Lower leg skin (tissue), 3 donors: ENCODE data around the gene COQ4.

Experiments
- POLR2A ChIP-seq, 2 donors: fragments of 450-650 bp; IDR thresholded peaks; one replicate each; pipeline ENCODE4 v1.6.1; 2016 to 2017; ENCODE audit warnings: antibody characterized with exemption in 2 of 2, mild to moderate bottlenecking in 1 of 2, moderate library complexity in 1 of 2
- TF ChIP-seq, protein P1 (sequence below), 3 donors: fragments of 450-650 bp; IDR thresholded peaks; one replicate each; pipeline ENCODE4 v1.5.1; 2016; ENCODE audit warnings: antibody characterized with exemption in 3 of 3, mild to moderate bottlenecking in 3 of 3, moderate library complexity in 2 of 3

DNA sequence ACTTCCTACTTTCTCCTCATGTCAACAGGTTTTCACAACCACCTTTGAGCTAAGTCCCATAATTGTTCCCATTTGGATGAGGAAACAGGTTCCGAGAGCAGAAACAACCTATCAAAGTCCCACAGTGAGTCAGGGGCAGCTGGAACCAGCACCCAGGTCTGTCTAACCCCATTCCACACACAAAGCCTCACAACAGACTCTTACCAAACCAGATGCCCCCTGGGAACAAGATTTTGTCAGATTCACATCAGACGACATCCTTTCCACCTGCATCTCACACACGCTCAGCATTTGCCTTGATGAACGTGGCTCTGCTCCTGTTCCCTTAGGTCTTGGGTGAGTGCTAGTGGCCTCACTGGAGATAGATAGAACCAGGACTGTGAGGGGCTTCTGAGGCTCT lies 29.5 kb upstream of the COQ4 start:
- TF ChIP-seq, protein P1, sequence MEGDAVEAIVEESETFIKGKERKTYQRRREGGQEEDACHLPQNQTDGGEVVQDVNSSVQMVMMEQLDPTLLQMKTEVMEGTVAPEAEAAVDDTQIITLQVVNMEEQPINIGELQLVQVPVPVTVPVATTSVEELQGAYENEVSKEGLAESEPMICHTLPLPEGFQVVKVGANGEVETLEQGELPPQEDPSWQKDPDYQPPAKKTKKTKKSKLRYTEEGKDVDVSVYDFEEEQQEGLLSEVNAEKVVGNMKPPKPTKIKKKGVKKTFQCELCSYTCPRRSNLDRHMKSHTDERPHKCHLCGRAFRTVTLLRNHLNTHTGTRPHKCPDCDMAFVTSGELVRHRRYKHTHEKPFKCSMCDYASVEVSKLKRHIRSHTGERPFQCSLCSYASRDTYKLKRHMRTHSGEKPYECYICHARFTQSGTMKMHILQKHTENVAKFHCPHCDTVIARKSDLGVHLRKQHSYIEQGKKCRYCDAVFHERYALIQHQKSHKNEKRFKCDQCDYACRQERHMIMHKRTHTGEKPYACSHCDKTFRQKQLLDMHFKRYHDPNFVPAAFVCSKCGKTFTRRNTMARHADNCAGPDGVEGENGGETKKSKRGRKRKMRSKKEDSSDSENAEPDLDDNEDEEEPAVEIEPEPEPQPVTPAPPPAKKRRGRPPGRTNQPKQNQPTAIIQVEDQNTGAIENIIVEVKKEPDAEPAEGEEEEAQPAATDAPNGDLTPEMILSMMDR (IDR thresholded peaks at IDR 0.05): no peak
- TF ChIP-seq POLR2A (IDR thresholded peaks at IDR 0.05): no peak
